ENCODE results near the gene ZNF516.

Gene ZNF516

GRCh38 chr18:76461692-76462325 is 33.2 kb downstream of the ZNF516 start:
- Mint-ChIP-seq H3K36me3 (ENCODE audit: low read depth) (no peaks in the 10 kb centered on the region), H3K4me3 (no peak overlapping the region), H3K27me3 (ENCODE audit: low read depth) (no peaks in the 10 kb centered on the region), H3K4me1 (ENCODE audit: low read depth) (no peaks in the 10 kb centered on the region), H3K9me3 (no peaks in the 10 kb centered on the region), H3K27ac (no peak overlapping the region)

GRCh38 chr18:76461148-76461547 is 33.9 kb downstream of the ZNF516 start:
- Mint-ChIP-seq H3K27me3 (ENCODE audit: low read depth) (no peaks in the 10 kb centered on the region), H3K9me3 (no peaks in the 10 kb centered on the region), H3K4me1 (ENCODE audit: low read depth) (no peaks in the 10 kb centered on the region), H3K27ac (no peak overlapping the region), H3K36me3 (ENCODE audit: low read depth) (no peaks in the 10 kb centered on the region), H3K4me3 (no peak overlapping the region)

GRCh38 chr18:76460482-76460881 is 34.6 kb downstream of the ZNF516 start:
- no peaks in the 10 kb centered on the region for H3K9me3 Mint-ChIP-seq
- no peak overlapping the region for H3K27ac Mint-ChIP-seq
- no peaks in the 10 kb centered on the region for H3K4me1 Mint-ChIP-seq (ENCODE audit: low read depth)
- H3K27me3 Mint-ChIP-seq (ENCODE audit: low read depth), result no peaks in the 10 kb centered on the region
- H3K4me3 Mint-ChIP-seq, result no peak overlapping the region
- H3K36me3 Mint-ChIP-seq (ENCODE audit: low read depth), result no peaks in the 10 kb centered on the region

- Mint-ChIP-seq H3K27me3 (ENCODE audit: low read depth) (no peaks in the 10 kb centered on the region), H3K27ac (no peak overlapping the region), H3K9me3 (no peaks in the 10 kb centered on the region), H3K4me1 (ENCODE audit: low read depth) (no peaks in the 10 kb centered on the region), H3K4me3 (no peak overlapping the region), H3K36me3 (ENCODE audit: low read depth) (no peaks in the 10 kb centered on the region)
These were observed 35.2 kb downstream of the ZNF516 start for GRCh38 chr18:76459687-76460350.

- H3K9me3 Mint-ChIP-seq, result no peaks in the 10 kb centered on the region
These were observed 35.7 kb downstream of the ZNF516 start for GRCh38 chr18:76459312-76459686.

GRCh38 chr18:76458522-76459311 is 36.3 kb downstream of the ZNF516 start:
- no peaks in the 10 kb centered on the region for H3K4me1 Mint-ChIP-seq (ENCODE audit: low read depth)
- H3K27ac Mint-ChIP-seq, result no peak overlapping the region
- no peaks in the 10 kb centered on the region for H3K27me3 Mint-ChIP-seq (ENCODE audit: low read depth)
- no peaks in the 10 kb centered on the region for H3K36me3 Mint-ChIP-seq (ENCODE audit: low read depth)
- no peak overlapping the region for H3K4me3 Mint-ChIP-seq
- H3K9me3 Mint-ChIP-seq, result no peaks in the 10 kb centered on the region

More at GRCh38 chr18:76459312-76459686, 35.7 kb downstream of the ZNF516 start:
- Mint-ChIP-seq H3K4me3 (no peak overlapping the region), H3K27ac (no peak overlapping the region), H3K4me1 (ENCODE audit: low read depth) (no peaks in the 10 kb centered on the region), H3K27me3 (ENCODE audit: low read depth) (no peaks in the 10 kb centered on the region), H3K36me3 (ENCODE audit: low read depth) (no peaks in the 10 kb centered on the region)

GRCh38 chr18:76457957-76458356 is 37.1 kb downstream of the ZNF516 start:
- Mint-ChIP-seq H3K4me1 (ENCODE audit: low read depth) (no peaks in the 10 kb centered on the region), H3K27me3 (ENCODE audit: low read depth) (peaks cover 5% of the 10 kb centered on the region), H3K27ac (no peak overlapping the region), H3K4me3 (no peak overlapping the region), H3K9me3 (no peaks in the 10 kb centered on the region), H3K36me3 (ENCODE audit: low read depth) (no peaks in the 10 kb centered on the region)

- Mint-ChIP-seq H3K4me1 (ENCODE audit: low read depth) (no peaks in the 10 kb centered on the region), H3K27me3 (ENCODE audit: low read depth) (peaks cover 8% of the 10 kb centered on the region), H3K36me3 (ENCODE audit: low read depth) (no peaks in the 10 kb centered on the region), H3K27ac (no peak overlapping the region), H3K4me3 (no peak overlapping the region), H3K9me3 (no peaks in the 10 kb centered on the region)
These were observed 37.6 kb downstream of the ZNF516 start for GRCh38 chr18:76457475-76457874.

- Mint-ChIP-seq H3K4me1 (ENCODE audit: low read depth) (no peaks in the 10 kb centered on the region), H3K27ac (no peak overlapping the region), H3K9me3 (no peaks in the 10 kb centered on the region), H3K27me3 (ENCODE audit: low read depth) (peaks cover 14% of the 10 kb centered on the region), H3K36me3 (ENCODE audit: low read depth) (no peaks in the 10 kb centered on the region), H3K4me3 (no peak overlapping the region)
These were observed 38.2 kb downstream of the ZNF516 start for GRCh38 chr18:76456823-76457222.

- Mint-ChIP-seq H3K9me3 (no peaks in the 10 kb centered on the region), H3K4me1 (ENCODE audit: low read depth) (peaks cover 3% of the 10 kb centered on the region), H3K27me3 (ENCODE audit: low read depth) (peaks cover 20% of the 10 kb centered on the region), H3K36me3 (ENCODE audit: low read depth) (no peaks in the 10 kb centered on the region), H3K4me3 (no peak overlapping the region), H3K27ac (no peak overlapping the region)
These were observed 38.9 kb downstream of the ZNF516 start for GRCh38 chr18:76456018-76456750.

GRCh38 chr18:76455003-76455676 is 39.9 kb downstream of the ZNF516 start:
- H3K36me3 Mint-ChIP-seq (ENCODE audit: low read depth), result no peaks in the 10 kb centered on the region
- H3K9me3 Mint-ChIP-seq, result no peaks in the 10 kb centered on the region
- no peak overlapping the region for H3K27ac Mint-ChIP-seq
- H3K27me3 Mint-ChIP-seq (ENCODE audit: low read depth), result peaks cover 26% of the 10 kb centered on the region
- no peak overlapping the region for H3K4me3 Mint-ChIP-seq
- peaks cover 9% of the 10 kb centered on the region for H3K4me1 Mint-ChIP-seq (ENCODE audit: low read depth)

GRCh38 chr18:76454418-76454817 is 40.6 kb downstream of the ZNF516 start:
- Mint-ChIP-seq H3K9me3 (no peaks in the 10 kb centered on the region), H3K27me3 (ENCODE audit: low read depth) (peaks cover 31% of the 10 kb centered on the region), H3K4me3 (no peak overlapping the region), H3K4me1 (ENCODE audit: low read depth) (peaks cover 10% of the 10 kb centered on the region), H3K27ac (no peak overlapping the region), H3K36me3 (ENCODE audit: low read depth) (no peaks in the 10 kb centered on the region)

GRCh38 chr18:76453932-76454331 is 41.1 kb downstream of the ZNF516 start:
- Mint-ChIP-seq H3K4me1 (ENCODE audit: low read depth) (peaks cover 10% of the 10 kb centered on the region), H3K27ac (no peak overlapping the region), H3K36me3 (ENCODE audit: low read depth) (no peaks in the 10 kb centered on the region), H3K4me3 (no peak overlapping the region), H3K27me3 (ENCODE audit: low read depth) (peaks cover 31% of the 10 kb centered on the region), H3K9me3 (no peaks in the 10 kb centered on the region)

GRCh38 chr18:76453057-76453561 is 41.9 kb downstream of the ZNF516 start:
- Mint-ChIP-seq H3K4me3 (no peak overlapping the region), H3K9me3 (no peaks in the 10 kb centered on the region), H3K27me3 (ENCODE audit: low read depth) (peaks cover 31% of the 10 kb centered on the region), H3K4me1 (ENCODE audit: low read depth) (peaks cover 10% of the 10 kb centered on the region), H3K36me3 (ENCODE audit: low read depth) (no peaks in the 10 kb centered on the region), H3K27ac (no peak overlapping the region)

Data from T-helper 1 cell treated with Interleukin-12 subunit alpha and Interleukin-12 subunit beta and Interleukin-4 antibody, amounts not matched to agents 30 μg/mL and 1 μg/mL, for 36 hours (primary cell).